Muscle layer of colon (tissue), 2 donors: Measurements from ENCODE around the gene NPM3.
A peak's percentile ranks its signal among the peaks of the same experiment; 100 is the strongest.

Experiments
- H3K27ac ChIP-seq: one replicate; pipeline ENCODE4 v1.7.0; 2013; ENCODE audit warnings: low read depth, mild to moderate bottlenecking, low read length, moderate library complexity
- H3K27me3 ChIP-seq, 2 donors: one replicate each; pipeline ENCODE4 v1.7.0; 2013; ENCODE audit warnings: low read length in 2 of 2, mild to moderate bottlenecking in 2 of 2; ENCODE audit not compliant: insufficient read depth in 2 of 2, control insufficient read depth in 1 of 2
- H3K36me3 ChIP-seq: one replicate; pipeline ENCODE4 v1.7.0; 2013; ENCODE audit warnings: mild to moderate bottlenecking, low read length; ENCODE audit not compliant: insufficient read depth
- H3K4me1 ChIP-seq: one replicate; pipeline ENCODE4 v1.7.0; 2013; ENCODE audit warnings: mild to moderate bottlenecking, low read length; ENCODE audit not compliant: insufficient read depth
- H3K4me3 ChIP-seq, 2 donors: one replicate each; pipeline ENCODE4 v1.7.0; 2013; ENCODE audit warnings: low read length in 2 of 2, low read depth in 1 of 2, mild to moderate bottlenecking in 1 of 2, moderate library complexity in 1 of 2
- H3K9ac ChIP-seq: one replicate; pipeline ENCODE4 v1.7.0; 2013; ENCODE audit warnings: low read length
- H3K9me3 ChIP-seq: one replicate; pipeline ENCODE4 v1.7.0; 2013; ENCODE audit warnings: mild to moderate bottlenecking, low read length
- donor health status: abdominal sarcoma.
- donor health status: Adenocarcinoma of cecum.

NPM3 gene

GRCh38 chr10:101778781-101779543 lies 4.3 kb downstream of the NPM3 start:
- no peak overlapping the region for H3K9ac ChIP-seq
- no peaks in the 10 kb centered on the region for H3K9me3 ChIP-seq
- no peak overlapping the region for H3K27ac ChIP-seq
- H3K4me3 ChIP-seq = peak overlapping the region; percentile 29 to 58
- H3K4me1 ChIP-seq = peaks cover 37% of the 10 kb centered on the region
- peaks cover 33 to 62% of the 10 kb centered on the region in 2 donors for H3K27me3 ChIP-seq
- peaks cover 2% of the 10 kb centered on the region for H3K36me3 ChIP-seq

DNA sequence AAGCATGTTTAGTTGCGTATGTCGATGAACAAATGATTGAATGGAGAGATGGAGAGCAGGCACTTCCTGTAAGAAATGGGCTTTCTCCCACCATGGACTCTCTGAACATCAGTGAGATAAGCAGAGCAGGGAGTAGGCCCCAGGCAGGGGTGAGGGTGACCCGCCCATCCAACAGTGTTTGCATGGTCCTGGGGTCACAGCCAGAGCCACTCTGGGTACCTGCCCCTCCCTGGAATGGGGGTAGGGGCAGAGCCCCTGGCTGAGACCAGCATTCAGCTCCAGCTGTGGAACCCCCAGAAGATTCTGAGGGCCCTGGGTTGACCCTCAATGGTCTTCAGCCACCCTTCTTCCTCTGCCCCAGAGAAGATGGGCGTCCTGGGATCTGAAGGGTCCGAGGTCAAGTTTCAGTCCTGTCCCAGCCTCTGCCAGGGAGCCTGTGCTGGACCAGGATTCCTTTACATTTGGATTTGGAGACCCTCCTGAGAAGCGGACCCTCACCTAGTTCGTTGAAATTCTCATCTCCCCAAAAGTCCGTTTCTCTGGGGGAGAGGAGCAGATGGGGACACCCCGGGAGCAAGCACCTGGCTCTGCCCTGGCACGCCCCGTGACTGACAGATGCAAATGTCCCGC lies 5.0 kb downstream of the NPM3 start:
- Histone ChIP-seq H3K27me3 (peaks cover 40 to 69% of the 10 kb centered on the region in 2 donors), H3K4me3 (no peak overlapping the region), H3K4me1 (peaks cover 31% of the 10 kb centered on the region)

GRCh38 chr10:101777619-101778145 lies 5.6 kb downstream of the NPM3 start:
- H3K4me3 ChIP-seq = no peak overlapping the region
- H3K9me3 ChIP-seq = no peaks in the 10 kb centered on the region
- H3K9ac ChIP-seq = no peak overlapping the region
- peaks cover 45 to 75% of the 10 kb centered on the region in 2 donors for H3K27me3 ChIP-seq
- no peaks in the 10 kb centered on the region for H3K36me3 ChIP-seq
- no peak overlapping the region for H3K27ac ChIP-seq
- H3K4me1 ChIP-seq = peaks cover 29% of the 10 kb centered on the region

More for the DNA sequence above, 5.0 kb downstream of the NPM3 start:
- Histone ChIP-seq H3K9me3 (no peaks in the 10 kb centered on the region), H3K27ac (no peak overlapping the region), H3K36me3 (no peaks in the 10 kb centered on the region), H3K9ac (no peak overlapping the region)

DNA sequence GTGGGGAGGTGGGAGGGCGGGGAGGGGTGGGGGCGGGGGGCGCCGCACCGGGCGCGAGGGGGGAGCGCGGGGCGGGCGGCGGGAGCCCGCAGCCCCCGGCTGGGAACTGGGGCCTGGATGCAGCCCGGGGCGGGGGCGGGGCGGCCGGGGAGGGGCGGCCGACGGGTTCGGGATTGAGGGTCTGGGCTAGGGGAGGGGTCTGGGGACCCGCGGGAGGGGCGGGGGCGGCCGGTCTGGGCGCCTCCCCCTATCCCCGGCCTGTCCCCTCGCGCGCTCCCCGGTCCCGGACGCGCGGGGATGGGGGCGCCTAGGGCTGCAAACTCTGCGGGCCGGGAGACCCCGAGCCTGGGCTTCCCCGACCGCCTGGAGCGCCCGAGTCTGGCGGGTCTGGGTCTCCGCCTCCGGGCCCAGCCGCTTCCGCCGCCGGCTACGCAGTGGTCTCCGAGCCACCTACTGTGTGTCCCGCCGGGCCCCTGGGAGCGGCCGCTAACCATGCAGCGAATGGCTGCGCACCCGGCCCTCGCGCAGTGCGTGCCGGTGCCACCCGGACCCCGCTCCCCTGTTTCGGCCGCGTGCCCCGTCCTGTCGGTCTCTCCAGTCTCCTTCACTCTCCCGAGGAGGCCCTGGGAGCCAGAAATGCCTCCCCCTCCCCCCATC lies 7.0 kb downstream of the NPM3 start:
- no peak overlapping the region for H3K27ac ChIP-seq
- H3K9ac ChIP-seq = no peak overlapping the region
- peaks cover 17% of the 10 kb centered on the region for H3K4me1 ChIP-seq
- H3K9me3 ChIP-seq = no peaks in the 10 kb centered on the region
- peaks cover 59 to 89% of the 10 kb centered on the region in 2 donors for H3K27me3 ChIP-seq
- H3K36me3 ChIP-seq = no peaks in the 10 kb centered on the region
- H3K4me3 ChIP-seq = no peak overlapping the region

- peaks cover 17% of the 10 kb centered on the region for H3K4me1 ChIP-seq
- peaks cover 64 to 95% of the 10 kb centered on the region in 2 donors for H3K27me3 ChIP-seq
- no peak within 1 kb of the TSS for H3K27ac ChIP-seq
- H3K36me3 ChIP-seq = no peaks in the 10 kb centered on the region
- no peak within 1 kb of the TSS for H3K4me3 ChIP-seq
- no peaks in the 10 kb centered on the region for H3K9me3 ChIP-seq
- no peak within 1 kb of the TSS for H3K9ac ChIP-seq
These were observed 7.7 kb downstream of the NPM3 start, which contains the start of gene FGF8 for GRCh38 chr10:101775273-101776160. TSS of gene FGF8 (minus strand) at chr10:101776114. CDS start at chr10:101775900, 214 bp downstream.

- H3K9me3 ChIP-seq = no peaks in the 10 kb centered on the region
- no peak overlapping the region for H3K4me3 ChIP-seq
- no peak overlapping the region for H3K27ac ChIP-seq
- H3K27me3 ChIP-seq = peaks cover 64 to 95% of the 10 kb centered on the region in 2 donors
- H3K4me1 ChIP-seq = peaks cover 11% of the 10 kb centered on the region
- H3K9ac ChIP-seq = no peak overlapping the region
- H3K36me3 ChIP-seq = no peaks in the 10 kb centered on the region
These were observed 8.5 kb downstream of the NPM3 start for GRCh38 chr10:101774589-101775272.

GRCh38 chr10:101773923-101774588 lies 9.2 kb downstream of the NPM3 start:
- peaks cover 4% of the 10 kb centered on the region for H3K4me1 ChIP-seq
- H3K36me3 ChIP-seq = no peaks in the 10 kb centered on the region
- H3K9me3 ChIP-seq = no peaks in the 10 kb centered on the region
- H3K27me3 ChIP-seq = peaks cover 59 to 92% of the 10 kb centered on the region in 2 donors
- no peak overlapping the region for H3K4me3 ChIP-seq
- H3K27ac ChIP-seq = no peak overlapping the region
- no peak overlapping the region for H3K9ac ChIP-seq

GRCh38 chr10:101772895-101773761 lies 10.1 kb downstream of the NPM3 start:
- no peaks in the 10 kb centered on the region for H3K36me3 ChIP-seq
- H3K9me3 ChIP-seq = no peaks in the 10 kb centered on the region
- no peak overlapping the region for H3K9ac ChIP-seq
- no peak overlapping the region for H3K4me3 ChIP-seq
- no peaks in the 10 kb centered on the region for H3K4me1 ChIP-seq
- H3K27me3 ChIP-seq = peaks cover 54 to 92% of the 10 kb centered on the region in 2 donors
- H3K27ac ChIP-seq = no peak overlapping the region

- H3K9ac ChIP-seq = no peak overlapping the region
- no peak overlapping the region for H3K4me3 ChIP-seq
- H3K36me3 ChIP-seq = no peaks in the 10 kb centered on the region
- peaks cover 52 to 91% of the 10 kb centered on the region in 2 donors for H3K27me3 ChIP-seq
- H3K4me1 ChIP-seq = no peaks in the 10 kb centered on the region
- no peaks in the 10 kb centered on the region for H3K9me3 ChIP-seq
- no peak overlapping the region for H3K27ac ChIP-seq
These were observed 11.0 kb downstream of the NPM3 start for GRCh38 chr10:101772017-101772894.
